ENCODE measurements around the gene LRMDA.

Gene LRMDA

GRCh38 chr10:75793848-75794247, 362.4 kb downstream of the LRMDA start:
- Histone ChIP-seq H3K9ac (ENCODE audit: low read length) (no peak overlapping the region), H3K9me3 (ENCODE audit: insufficient read depth, low read length) (no peaks in the 10 kb centered on the region), H3K4me1 (ENCODE audit: low read length) (no peaks in the 10 kb centered on the region), H3K36me3 (replicated peaks; ENCODE audit: low read depth, low read length) (no peaks in the 10 kb centered on the region), H3K27me3 (ENCODE audit: low read depth, low read length) (no peaks in the 10 kb centered on the region), H3K4me2 (ENCODE audit: low read length) (no peak overlapping the region), H3K27ac (ENCODE audit: low read length) (no peak overlapping the region), H3K79me2 (ENCODE audit: low read length) (no peaks in the 10 kb centered on the region), H2AFZ (ENCODE audit: low read depth, low read length) (no peak overlapping the region), H3K4me3 (ENCODE audit: low read length) (no peak overlapping the region), H4K20me1 (ENCODE audit: insufficient read depth, low read length) (no peaks in the 10 kb centered on the region)
- no peak for TF ChIP-seq CTCF (IDR thresholded peaks at IDR 0.05; ENCODE audit: low read depth, low read length)
- no peak for TF ChIP-seq EZH2phosphoT487 (IDR thresholded peaks at IDR 0.05; ENCODE audit: low read depth)

- H2AFZ ChIP-seq (ENCODE audit: low read depth, low read length) = no peak overlapping the region
- H3K4me2 ChIP-seq (ENCODE audit: low read length) = no peak overlapping the region
- H3K79me2 ChIP-seq (ENCODE audit: low read length) = no peaks in the 10 kb centered on the region
- no peaks in the 10 kb centered on the region for H3K4me1 ChIP-seq (ENCODE audit: low read length)
- H3K27ac ChIP-seq (ENCODE audit: low read length) = no peak overlapping the region
- H3K4me3 ChIP-seq (ENCODE audit: low read length) = no peak overlapping the region
- no peak overlapping the region for H3K9ac ChIP-seq (ENCODE audit: low read length)
- no peaks in the 10 kb centered on the region for H3K36me3 ChIP-seq (replicated peaks; ENCODE audit: low read depth, low read length)
- no peaks in the 10 kb centered on the region for H3K27me3 ChIP-seq (ENCODE audit: low read depth, low read length)
- H4K20me1 ChIP-seq (ENCODE audit: insufficient read depth, low read length) = no peaks in the 10 kb centered on the region
- no peak for TF ChIP-seq CTCF (IDR thresholded peaks at IDR 0.05; ENCODE audit: low read depth, low read length)
- no peak for TF ChIP-seq EZH2phosphoT487 (IDR thresholded peaks at IDR 0.05; ENCODE audit: low read depth)
- H3K9me3 ChIP-seq (ENCODE audit: insufficient read depth, low read length) = no peaks in the 10 kb centered on the region
Observed at GRCh38 chr10:75801121-75801520, 369.7 kb downstream of the LRMDA start.

- Histone ChIP-seq H3K27me3 (ENCODE audit: low read depth, low read length) (no peaks in the 10 kb centered on the region), H2AFZ (ENCODE audit: low read depth, low read length) (no peak overlapping the region), H3K79me2 (ENCODE audit: low read length) (no peaks in the 10 kb centered on the region), H3K4me1 (ENCODE audit: low read length) (no peaks in the 10 kb centered on the region), H4K20me1 (ENCODE audit: insufficient read depth, low read length) (no peaks in the 10 kb centered on the region), H3K9me3 (ENCODE audit: insufficient read depth, low read length) (no peaks in the 10 kb centered on the region), H3K36me3 (replicated peaks; ENCODE audit: low read depth, low read length) (no peaks in the 10 kb centered on the region), H3K27ac (ENCODE audit: low read length) (no peak overlapping the region), H3K4me3 (ENCODE audit: low read length) (no peak overlapping the region), H3K9ac (ENCODE audit: low read length) (no peak overlapping the region), H3K4me2 (ENCODE audit: low read length) (no peak overlapping the region)
- TF ChIP-seq EZH2phosphoT487 (IDR thresholded peaks at IDR 0.05; ENCODE audit: low read depth) (no peak), CTCF (IDR thresholded peaks at IDR 0.05; ENCODE audit: low read depth, low read length) (no peak)
Observed at GRCh38 chr10:75801661-75802060, 370.2 kb downstream of the LRMDA start.

- Histone ChIP-seq H4K20me1 (ENCODE audit: insufficient read depth, low read length) (no peaks in the 10 kb centered on the region), H3K36me3 (replicated peaks; ENCODE audit: low read depth, low read length) (no peaks in the 10 kb centered on the region), H3K79me2 (ENCODE audit: low read length) (no peaks in the 10 kb centered on the region), H3K4me2 (ENCODE audit: low read length) (no peak overlapping the region), H3K9ac (ENCODE audit: low read length) (no peak overlapping the region), H3K9me3 (ENCODE audit: insufficient read depth, low read length) (no peaks in the 10 kb centered on the region), H3K27ac (ENCODE audit: low read length) (no peak overlapping the region), H3K4me1 (ENCODE audit: low read length) (no peaks in the 10 kb centered on the region), H2AFZ (ENCODE audit: low read depth, low read length) (no peak overlapping the region), H3K4me3 (ENCODE audit: low read length) (no peak overlapping the region), H3K27me3 (ENCODE audit: low read depth, low read length) (no peaks in the 10 kb centered on the region)
- TF ChIP-seq CTCF (IDR thresholded peaks at IDR 0.05; ENCODE audit: low read depth, low read length) (no peak), EZH2phosphoT487 (IDR thresholded peaks at IDR 0.05; ENCODE audit: low read depth) (no peak)
Observed at GRCh38 chr10:75803121-75803520, 371.7 kb downstream of the LRMDA start.

Data from OCI-LY3 (cell line).